ENCODE measurements around the gene C4orf36. TPM values are rescaled to one million over a fixed set of nuclear protein-coding genes. Genes with fewer than 3 reads are reported as not detected.

The C4orf36 gene
- total and polyA plus RNA-seq, 2 of the 8 experiments (the other 6 are each of a cell fraction or from before 2014, with no cell fraction given), result 1.2 to 1.5 TPM

DNA sequence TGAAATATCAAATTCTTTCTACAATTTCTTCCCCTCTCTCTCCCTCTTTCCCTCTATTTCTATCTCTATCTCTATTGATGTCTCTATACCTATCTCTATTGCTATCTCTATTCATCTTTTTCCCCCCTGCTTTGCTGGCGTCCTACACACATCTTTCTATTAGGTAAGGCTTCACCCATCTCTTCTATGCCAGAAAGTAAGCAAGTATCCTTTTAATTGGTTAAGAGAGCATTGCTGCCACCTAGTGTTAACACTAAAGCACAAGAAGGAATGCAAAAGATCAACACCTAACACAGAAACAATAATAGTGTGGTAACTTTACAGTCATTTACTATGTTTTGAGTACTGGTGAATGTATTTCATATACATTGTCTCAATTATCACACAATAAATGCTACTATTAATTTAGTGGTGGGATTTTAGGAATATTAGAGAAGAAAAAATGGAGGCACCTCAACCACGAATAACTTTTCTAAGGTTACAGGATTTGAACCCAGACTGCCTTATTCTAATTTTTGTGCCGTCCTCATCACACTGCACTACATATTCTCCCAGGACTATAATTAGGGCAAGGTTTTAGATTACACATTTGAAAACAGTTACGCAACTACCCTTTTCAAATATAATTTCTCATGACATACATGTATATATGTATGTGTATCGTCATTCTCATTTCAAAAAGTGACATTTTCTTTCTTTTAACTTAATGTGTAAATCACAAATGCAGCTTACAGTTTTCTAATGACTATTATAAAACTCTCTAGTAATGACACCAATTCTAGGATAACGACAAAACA, 3.7 kb upstream of the C4orf36 start (continued):
- no peak for TF ChIP-seq NANOG (IDR thresholded peaks at IDR 0.05; ENCODE audit: insufficient read depth, low read depth, low read length, poor library complexity, severe bottlenecking)
- TF ChIP-seq, protein P1, sequence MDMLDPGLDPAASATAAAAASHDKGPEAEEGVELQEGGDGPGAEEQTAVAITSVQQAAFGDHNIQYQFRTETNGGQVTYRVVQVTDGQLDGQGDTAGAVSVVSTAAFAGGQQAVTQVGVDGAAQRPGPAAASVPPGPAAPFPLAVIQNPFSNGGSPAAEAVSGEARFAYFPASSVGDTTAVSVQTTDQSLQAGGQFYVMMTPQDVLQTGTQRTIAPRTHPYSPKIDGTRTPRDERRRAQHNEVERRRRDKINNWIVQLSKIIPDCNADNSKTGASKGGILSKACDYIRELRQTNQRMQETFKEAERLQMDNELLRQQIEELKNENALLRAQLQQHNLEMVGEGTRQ (IDR thresholded peaks at IDR 0.05; ENCODE audit: low read length), result no peak

All from H1 (cell line).